Measurements from ENCODE around the gene NCEH1.
"Not testable (repeated sequence)": the region's sequence is repeated elsewhere in the genome, so short reads cannot be mapped to it uniquely, and the experiment has no call there.

The NCEH1 gene

DNA sequence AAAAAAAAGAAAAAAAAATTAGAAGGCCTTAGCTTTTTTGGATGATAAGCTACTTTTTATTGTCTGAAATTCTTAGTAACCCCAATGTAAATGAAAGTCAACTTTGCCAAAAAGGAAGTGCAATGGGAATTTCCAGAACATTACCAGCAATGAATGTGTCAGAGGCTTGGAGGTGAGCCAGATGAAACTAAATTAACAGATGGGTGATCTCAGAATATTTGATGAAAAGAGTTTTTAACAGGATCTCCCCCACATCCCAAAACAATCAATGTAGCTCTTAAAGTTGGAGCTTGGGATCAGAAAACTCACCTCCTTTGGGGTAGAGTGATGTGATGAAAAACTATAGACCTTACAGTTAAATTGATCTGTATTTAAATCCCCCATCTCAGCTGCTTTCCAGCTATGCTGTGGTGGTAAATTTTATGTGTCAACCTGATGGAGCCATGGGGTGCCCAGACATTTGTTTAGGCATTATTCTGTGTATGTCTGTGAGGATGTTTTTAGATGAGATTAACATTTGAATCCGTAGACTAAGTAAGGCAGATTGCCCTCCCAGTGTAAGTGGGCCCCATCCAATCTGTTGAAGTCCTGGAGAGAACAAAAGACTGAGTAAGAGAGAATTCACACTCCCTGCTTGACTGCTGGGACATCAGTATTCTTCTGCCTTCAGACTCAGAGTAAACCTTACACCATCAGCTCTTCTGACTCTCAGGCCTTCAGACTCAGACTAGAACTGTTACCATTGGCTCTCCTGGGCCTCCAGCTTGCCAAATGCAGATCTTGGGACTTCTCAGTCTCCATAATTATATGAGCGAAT lies 103.4 kb downstream of the NCEH1 start:
- no peak for DNase-seq

DNA sequence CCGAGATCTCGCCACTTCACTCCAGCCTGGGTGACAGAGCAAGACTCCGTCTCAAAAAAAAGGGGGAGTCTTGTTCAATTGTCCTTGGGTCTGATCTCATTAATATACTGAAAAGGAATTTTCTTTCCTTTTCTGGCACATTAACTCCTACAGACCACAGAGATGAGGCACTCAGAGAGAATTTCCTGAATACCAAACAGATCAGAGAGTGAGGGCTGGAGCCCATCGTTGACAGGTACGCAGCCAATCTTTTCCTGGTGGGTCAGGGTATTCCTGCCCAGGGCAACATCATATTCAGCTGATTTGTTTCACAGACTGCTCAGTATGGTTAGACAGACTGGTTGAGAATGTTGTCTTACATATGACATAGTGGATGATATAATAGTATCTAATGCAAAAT lies 104.8 kb downstream of the NCEH1 start:
- DNase-seq: no peak

DNA sequence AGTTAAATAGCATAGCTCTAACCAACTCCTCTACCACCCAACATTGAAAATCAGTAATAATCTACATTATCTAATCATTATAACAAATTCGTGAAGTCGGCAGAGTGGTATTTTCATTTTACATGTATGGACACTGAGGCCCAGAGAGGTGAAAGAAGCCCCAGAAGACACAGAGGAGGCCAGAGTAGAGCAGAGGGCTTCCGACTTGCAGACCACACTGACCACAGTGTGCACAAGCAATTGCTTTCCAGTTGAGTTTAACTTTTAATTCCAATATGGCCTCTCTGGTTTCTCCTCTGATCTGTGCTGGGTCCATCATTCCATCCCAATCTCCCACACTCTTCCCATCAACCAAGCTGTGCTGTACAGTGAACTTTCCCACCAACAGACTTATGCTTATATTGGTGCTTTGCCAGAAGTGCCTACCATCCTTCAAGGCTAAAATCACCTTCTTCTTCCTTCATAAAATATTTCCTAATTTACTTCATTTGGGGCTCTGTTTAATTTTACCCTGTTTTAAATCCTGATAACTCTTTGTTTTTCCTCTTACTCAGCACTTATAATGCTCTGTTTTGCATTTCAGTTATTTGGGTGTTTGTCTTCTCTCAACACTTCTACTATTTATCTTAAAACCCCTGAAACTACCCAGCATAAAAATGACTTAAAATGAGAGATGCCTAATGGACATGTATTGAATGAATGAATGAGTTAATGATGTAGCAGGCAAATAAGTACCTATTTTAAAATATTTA lies 105.8 kb downstream of the NCEH1 start:
- no peak for DNase-seq

DNA sequence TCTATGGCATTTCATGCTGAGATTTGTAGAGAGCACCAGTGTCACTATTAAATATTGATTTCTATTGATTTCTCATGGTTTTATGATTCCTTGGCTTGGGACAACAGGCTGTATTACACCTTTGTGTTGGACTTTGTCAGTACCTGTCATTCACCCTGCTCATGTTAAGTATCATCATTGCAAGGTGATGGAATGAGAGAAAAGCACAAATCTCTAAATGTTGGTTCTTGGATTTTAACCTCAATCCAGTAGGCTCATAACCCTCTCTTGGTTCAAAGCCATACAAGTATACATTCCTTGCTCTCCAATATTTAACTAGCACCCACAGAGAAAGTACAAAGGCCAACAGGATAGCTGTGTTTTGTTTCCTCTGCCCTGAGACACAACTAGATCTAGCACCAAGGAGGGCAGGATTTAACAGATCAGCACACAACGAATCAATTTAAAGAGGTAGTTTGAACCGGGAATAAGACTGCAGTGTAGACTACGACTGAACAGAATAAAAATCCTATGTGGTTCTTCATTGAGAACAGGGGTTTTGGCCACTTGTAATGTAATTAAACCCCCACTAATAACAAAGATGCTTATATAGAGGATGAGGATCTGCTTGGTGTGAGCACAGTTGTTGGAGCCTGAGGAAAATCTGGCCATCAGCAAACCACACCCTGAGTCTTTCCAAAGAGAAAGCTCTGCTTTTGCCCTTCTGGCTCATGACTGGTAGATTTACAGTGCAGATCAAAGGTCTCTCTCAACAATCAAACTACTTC lies 109.6 kb downstream of the NCEH1 start:
- no peak for DNase-seq

DNA sequence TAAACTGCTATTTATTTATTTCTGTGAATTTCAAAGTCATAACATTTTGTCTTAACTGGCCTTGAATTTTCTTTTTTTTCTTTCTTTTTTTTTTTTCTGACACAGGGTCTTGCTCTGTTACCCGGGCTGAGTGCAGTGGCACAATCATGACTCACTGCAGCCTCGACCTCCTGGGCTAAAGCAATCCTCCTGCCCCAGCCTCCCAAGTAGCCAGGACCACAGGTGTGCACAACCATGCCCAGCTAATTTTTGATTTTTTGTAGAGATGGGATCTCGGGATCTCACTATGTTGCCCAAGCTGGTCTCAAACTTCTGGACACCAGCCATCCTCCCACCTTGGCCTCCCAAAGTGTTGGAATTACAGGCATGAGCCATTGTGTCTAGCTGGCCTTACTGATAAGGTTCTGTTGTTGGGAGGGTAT lies 110.2 kb downstream of the NCEH1 start:
- DNase-seq: no peak

DNA sequence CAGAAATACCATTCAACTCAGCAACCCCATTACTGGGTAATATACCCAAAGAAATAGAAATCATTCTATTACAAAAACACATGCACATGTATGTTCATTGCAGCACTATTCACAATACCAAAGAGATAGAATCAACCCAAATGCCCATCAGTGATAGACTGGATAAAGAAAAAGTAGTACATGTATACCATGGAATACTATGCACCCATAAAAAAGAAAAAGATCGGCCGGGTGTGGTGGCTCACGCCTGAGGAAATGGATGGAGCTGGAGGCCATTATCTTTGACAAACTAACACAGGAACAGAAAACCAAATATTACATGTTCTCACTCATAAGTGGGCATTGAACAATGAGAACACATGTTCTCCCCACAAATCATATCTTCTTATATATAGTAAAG lies 112.0 kb downstream of the NCEH1 start:
- no peak for DNase-seq

DNA sequence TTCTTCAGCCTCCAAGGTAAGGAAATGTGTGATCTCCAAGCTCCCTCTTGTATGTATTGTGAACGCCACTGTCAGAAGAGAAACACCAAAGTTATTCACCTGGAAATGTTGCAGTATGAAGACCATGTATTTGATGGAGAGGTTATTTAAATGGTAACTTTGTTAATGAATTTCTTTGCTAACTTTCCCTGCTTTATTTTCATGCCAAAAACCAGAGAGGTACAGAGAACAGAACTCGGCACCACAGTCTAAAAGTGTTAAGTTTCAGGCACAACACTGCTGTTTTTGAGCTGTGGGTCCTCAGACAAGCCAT lies 114.5 kb downstream of the NCEH1 start:
- DNase-seq: no peak

DNA sequence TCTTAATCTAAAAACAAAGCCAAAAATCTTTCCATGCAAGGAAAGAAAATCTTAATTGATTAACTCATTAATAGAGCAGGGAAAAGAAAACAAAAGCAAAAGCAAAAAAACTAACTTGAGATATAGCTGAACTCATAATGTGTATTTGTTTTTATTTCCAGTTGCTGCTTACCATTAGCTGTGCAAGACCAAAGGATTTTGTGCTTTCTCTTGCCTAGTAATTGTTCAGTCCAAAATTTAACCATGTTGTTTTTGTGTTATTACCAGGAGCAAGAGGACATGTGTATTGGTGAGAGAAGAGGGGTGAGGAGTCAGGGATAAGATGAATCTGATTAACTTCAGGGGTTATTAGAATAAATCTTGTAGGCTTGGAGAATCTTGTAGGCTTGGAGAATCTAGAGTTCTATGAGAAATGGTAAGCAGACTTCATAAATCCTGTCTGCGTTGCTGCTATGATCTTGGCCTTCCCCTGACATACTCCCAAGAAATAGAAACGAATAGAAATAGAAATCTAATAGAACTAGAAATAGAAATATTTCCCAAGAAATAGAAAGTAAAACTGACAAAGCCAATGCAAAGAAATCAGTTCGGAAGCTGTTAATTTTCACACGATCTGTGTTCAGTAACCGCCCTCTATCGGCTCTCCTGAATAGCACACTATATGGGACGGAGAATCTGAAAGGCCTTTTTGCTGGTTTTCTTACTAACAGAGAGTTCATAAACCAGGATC lies 115.0 kb downstream of the NCEH1 start:
- DNase-seq: no peak

DNA sequence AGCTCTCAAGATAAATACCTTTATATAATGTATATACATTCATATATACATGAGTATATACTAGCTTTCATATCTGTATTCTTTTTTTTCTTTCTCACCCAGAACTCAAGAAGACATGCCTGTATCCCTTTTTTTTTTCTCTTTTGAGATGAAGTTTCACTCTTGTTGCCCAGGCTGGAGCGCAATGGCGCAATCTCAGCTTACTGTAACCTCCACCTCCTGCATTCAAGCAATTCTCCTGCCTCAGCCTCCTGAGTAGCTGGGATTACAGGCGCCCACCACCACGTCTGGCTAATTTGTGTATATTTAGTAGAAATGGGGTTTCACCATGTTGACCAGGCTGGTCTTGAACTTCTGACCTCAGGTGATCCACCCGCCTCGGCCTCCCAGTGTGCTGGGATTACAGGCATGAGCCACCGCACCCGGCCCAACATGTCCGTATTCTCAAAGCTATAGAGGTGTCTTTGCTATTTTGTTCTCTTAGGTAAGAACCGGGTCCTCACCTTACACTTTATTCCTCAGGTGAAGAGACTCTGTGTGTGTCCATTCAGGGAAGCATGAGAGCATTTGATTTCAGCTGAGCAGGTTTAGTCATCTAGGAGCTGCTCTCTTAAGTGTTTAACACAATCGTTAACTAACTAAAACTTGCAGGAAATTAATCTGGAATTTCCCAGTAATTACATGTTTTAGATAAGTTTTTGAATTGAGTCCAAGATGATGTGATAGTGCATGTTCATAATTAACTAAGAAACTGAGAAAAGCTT lies 115.8 kb downstream of the NCEH1 start:
- DNase-seq: not testable (repeated sequence)

DNA sequence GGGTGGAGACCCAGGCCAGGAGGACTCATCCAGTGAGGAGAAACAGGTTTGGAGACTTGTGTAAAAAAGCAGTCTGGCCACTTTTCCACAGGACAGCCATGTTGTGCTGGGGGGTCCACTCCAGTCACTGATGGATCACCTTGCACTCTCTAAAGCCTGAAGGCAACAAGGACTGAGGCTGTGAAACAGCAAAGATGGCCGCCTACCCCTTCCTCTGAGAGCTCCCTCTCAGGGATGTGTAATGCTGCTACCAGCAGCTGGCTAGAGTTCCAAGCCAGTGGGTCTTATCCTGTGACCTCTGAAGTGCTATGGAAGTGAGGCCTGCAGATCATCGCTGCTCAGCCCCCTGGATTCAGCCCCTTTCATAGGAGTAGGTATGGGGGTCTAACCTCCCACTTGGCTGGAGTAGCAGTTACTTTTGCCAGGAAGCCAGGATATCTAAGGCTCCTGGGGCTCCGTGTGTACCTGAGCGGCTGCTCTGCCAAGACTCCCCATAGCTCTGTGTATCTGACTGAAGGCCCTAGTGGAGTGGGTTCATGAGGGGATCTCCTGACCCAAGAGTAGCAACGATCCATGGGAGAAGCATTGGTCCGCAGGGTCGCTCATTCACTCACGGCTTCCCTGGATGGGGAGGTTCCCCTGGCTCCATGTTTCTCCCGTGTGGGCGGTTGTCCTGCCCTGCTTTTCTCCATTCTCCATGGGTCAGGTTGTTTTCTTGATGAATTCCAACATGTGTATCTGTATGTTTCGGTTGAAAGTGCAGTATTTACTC lies 117.8 kb downstream of the NCEH1 start:
- DNase-seq: no peak

DNA sequence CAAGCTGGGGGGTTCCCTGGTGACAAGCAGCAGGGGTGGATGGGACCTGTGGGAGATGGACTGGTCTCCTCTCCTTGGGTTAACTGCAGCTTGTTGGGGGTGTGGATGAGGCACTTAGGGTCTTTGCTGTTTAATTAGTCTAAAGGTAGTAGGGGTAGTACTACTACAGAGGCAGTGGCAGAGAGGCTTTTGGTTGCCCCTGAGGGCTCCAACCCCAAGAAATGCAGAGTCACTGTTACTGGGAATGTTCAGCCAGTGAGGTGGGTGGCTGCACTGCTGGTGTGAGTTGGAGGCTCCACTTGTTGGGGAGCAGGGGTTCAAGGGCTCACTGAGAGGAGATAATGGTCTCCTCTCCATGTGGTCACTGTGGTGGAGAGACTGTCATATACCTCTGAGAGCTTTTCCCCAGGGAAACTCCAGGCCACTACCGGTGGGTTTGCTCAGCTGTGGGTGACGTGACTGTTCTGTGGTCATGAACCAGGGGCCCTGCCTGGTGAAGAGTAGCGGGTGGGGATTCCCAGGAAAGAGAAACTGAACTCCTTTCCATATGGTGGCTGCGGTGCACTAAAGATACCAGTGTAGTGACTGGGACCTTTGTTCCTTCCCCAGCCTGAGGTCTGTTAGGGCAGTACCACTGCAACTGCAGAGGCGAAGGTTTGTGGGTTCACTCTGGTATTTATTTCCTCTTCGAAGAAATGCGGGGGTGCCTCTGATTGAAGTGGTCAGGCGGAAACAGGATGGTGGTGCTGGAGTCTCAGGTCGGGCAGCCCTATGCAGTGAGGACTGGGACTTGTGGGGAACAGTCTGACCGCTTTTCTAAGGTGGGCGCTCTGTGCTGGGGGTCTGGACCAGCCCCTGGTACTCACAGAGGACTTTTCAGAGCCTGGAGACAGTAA lies 118.7 kb downstream of the NCEH1 start:
- no peak for DNase-seq

DNA sequence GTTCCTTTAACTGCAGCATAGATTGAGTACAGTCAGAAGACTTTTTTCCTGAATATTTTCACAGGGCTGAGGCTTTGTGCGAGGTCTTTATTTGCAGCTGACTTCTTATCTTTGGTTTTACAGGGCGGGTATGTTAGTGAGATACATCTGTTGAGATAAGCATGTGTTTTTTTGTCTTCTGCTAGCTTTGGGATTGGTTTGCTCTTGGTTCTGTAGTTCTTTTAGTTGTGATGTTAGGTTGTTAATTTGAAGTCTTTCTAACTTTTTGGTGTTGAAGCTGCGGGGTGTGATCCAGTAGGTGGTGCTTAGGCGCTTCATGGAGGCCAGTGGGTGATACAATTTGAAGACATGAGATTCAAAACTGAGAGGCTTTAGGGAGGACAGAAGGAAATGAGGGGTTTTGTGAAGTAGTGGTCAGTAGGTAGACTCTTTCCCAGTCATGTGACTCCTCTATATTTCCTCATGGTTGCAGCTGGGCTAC lies 119.7 kb downstream of the NCEH1 start:
- DNase-seq: no peak

DNA sequence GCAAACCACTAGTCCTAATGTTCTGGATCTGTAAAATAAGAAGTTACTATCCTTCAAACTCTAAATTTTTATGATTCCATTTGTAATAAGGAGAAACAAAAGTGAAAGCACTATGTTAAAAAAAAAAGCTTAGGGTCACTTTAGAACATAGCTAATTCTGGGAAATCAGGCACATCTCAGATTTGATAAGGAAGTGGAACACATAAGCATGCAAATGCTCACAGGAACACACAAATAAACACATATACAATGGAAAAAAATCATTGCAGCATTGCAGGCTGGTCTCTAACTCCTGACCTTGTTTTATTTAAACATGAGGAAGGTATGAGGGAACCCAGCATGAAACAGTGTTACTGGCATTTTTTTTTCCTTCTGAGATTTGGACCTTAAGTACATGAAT lies 124.4 kb downstream of the NCEH1 start:
- DNase-seq: no peak

DNA sequence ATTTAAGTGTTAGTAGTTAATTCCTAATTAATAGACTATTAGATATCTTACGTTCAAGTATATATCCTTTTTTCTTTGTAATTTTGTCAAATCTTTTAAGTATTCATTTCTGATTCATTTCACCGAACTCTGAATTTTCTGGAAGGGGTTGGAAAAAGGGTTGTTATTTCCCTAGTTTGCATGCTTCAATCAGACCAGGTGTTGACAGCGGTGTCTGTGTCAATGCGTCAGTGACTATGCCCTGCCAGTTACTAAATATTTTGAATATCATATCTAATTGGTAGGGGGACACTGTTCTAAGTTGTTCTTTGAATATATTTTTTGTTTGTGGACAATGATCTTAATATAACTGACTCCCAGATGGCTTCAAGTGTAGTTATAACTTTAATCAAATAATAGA lies 124.9 kb downstream of the NCEH1 start:
- no peak for DNase-seq

DNA sequence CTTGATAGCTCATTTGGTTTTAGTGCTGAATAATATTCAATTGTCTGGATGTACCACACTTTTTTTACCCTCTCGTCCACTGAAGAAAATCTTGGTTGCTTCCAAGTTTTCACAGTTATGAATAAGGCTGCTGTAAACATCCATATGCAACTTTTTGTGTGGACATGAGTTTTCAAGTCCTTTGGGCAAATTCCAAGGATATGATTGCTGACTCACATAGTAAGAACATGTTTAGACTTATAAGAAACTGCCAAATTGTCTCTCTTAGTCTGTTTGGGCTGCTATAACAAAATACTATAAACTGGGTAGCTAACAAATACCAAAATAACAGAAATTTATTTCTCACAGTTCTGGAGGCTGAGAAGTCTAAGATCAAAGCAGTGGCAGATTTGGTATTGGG lies 128.2 kb downstream of the NCEH1 start:
- DNase-seq: no peak

DNA sequence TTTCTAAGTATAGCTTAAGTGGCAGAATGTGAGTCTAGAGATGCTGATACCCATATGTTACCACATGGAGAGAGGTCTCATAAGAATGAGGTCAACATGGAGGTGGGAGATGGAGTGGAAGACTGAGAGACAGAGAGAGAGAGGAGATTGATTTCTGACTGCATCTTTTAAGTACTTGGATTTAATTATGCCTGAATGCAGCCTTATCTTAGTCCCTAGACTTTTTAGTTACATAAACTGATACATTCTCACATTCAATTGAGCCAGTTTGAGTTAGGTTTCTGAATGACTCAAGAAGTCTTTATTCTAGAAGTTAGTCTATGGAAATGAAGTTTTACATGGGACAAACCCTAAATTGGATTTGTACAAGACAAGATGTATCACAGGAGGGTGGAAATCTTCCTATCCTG lies 129.1 kb downstream of the NCEH1 start:
- DNase-seq: no peak

DNA sequence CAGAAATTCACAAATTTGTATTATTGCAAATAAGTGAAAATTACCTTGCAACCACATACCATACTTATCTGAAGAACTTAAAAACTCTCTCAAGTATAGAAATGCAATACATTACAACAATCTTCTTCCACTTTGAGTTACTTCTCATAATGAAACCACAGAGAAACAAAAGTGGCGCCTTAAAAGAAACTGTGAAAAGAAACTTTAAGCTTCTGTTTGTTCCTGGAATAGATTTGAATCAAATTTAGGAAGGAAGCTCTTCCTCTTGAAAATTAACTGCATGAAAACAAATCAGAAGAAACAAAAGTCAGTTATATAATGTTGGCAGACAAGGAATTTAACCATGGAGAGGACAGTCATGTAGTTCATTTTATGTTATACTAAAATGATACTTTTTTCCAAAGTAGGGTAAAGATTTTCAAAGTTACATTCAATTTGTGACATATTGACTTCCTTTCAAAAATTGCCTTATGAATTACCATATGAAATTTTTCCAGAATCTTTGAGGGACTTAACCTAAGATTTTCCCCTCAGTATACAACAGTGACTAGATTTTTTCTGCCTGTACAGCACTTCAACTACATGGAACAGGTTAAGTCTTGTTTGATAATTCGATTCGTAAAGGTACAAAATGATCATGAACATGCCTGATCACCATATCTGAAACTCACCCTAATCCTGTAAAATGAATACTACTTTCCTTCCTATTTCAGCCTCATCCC lies 130.0 kb downstream of the NCEH1 start:
- no peak for DNase-seq

All from NCI-H1105 treated with DMSO at 0.1 percent for 48 hours (cell line).